GM19455 (cell line): ENCODE results near the gene ADAMTS6.

ENCODE experiments used
- ATAC-seq: cut with Tn5 transposase; IDR thresholded peaks from one replicate; pipeline ENCODE4 v1.9.1; 2021; ENCODE audit not compliant: unreplicated experiment

Gene ADAMTS6

GRCh38 chr5:65111961-65112658, 369.6 kb downstream of the ADAMTS6 start:
- ATAC-seq, result no peak

- no peak for ATAC-seq
Measured at GRCh38 chr5:65108786-65109743, 372.7 kb downstream of the ADAMTS6 start.

- no peak for ATAC-seq
Measured at GRCh38 chr5:65105301-65105700, 376.4 kb downstream of the ADAMTS6 start.

GRCh38 chr5:65104831-65105230, 376.9 kb downstream of the ADAMTS6 start:
- ATAC-seq, result no peak

GRCh38 chr5:65103756-65104440, 377.8 kb downstream of the ADAMTS6 start:
- peak; percentile 3 for ATAC-seq

- peak; percentile 88 for ATAC-seq
Measured at GRCh38 chr5:65102976-65103711, 378.6 kb downstream of the ADAMTS6 start.

GRCh38 chr5:65102371-65102975, 379.2 kb downstream of the ADAMTS6 start:
- peak; percentile 16 for ATAC-seq

GRCh38 chr5:65101632-65102100, 380.1 kb downstream of the ADAMTS6 start:
- ATAC-seq, result no peak

- no peak for ATAC-seq
Measured at GRCh38 chr5:65100911-65101631, 380.6 kb downstream of the ADAMTS6 start.
